Lung (tissue), 12 donors: ENCODE measurements around the gene FAM83B. TPM values are rescaled to one million over a fixed set of nuclear protein-coding genes. Genes with fewer than 3 reads are reported as not detected.

Experiments
- ATAC-seq: fragments of 200-7000 bp; cut with Tn5 transposase; one replicate; pipeline ENCODE4 v1.9.1; 2020; ENCODE audit warnings: moderate number of reproducible peaks; ENCODE audit not compliant: insufficient read depth, low FRiP score
- DNase-seq, 3 donors: peaks; one replicate each; pipeline ENCODE4 v3.0.0-alpha.2; 2013 to 2017
- H3K27ac ChIP-seq, 2 donors: one replicate each; pipeline ENCODE4 v1.5.1; 2013; ENCODE audit warnings: mild to moderate bottlenecking in 2 of 2, moderate library complexity in 2 of 2, control low read depth in 1 of 2, inconsistent platforms in 1 of 2, low read depth in 1 of 2, low read length in 1 of 2
- H3K27me3 ChIP-seq, 3 donors: one replicate each; pipeline ENCODE4 v1.5.1; 2013; ENCODE audit warnings: low read length in 2 of 3; ENCODE audit not compliant: control insufficient read depth in 3 of 3, insufficient read depth in 3 of 3
- H3K36me3 ChIP-seq, 4 donors: one replicate each; pipeline ENCODE4 v1.5.1; 2013; ENCODE audit warnings: low read length in 4 of 4, mild to moderate bottlenecking in 1 of 4, moderate library complexity in 1 of 4; ENCODE audit not compliant: control insufficient read depth in 4 of 4, insufficient read depth in 4 of 4
- H3K4me1 ChIP-seq, 5 donors: one replicate each; pipeline ENCODE4 v1.5.1; 2013; ENCODE audit warnings: low read length in 5 of 5, mild to moderate bottlenecking in 2 of 5, moderate library complexity in 1 of 5; ENCODE audit not compliant: control insufficient read depth in 5 of 5, insufficient read depth in 5 of 5
- H3K4me3 ChIP-seq: one replicate; pipeline ENCODE4 v1.5.1; 2013; ENCODE audit warnings: mild to moderate bottlenecking, control low read depth, moderate library complexity
- H3K9ac ChIP-seq, 2 donors: one replicate each; pipeline ENCODE4 v1.5.1; 2013; ENCODE audit warnings: low read length in 2 of 2, control low read depth in 1 of 2; ENCODE audit not compliant: insufficient read depth in 1 of 2
- H3K9me3 ChIP-seq, 4 donors: one replicate each; pipeline ENCODE4 v1.5.1; 2013; ENCODE audit warnings: low read length in 3 of 4, mild to moderate bottlenecking in 1 of 4, moderate library complexity in 1 of 4; ENCODE audit not compliant: control insufficient read depth in 4 of 4, insufficient read depth in 3 of 4
- CTCF ChIP-seq: IDR thresholded peaks from 2 replicates; pipeline ENCODE4 v1.5.1; 2012; ENCODE audit warnings: mild to moderate bottlenecking; ENCODE audit errors: control extremely low read depth, extremely low read depth
- WGBS, 2 donors: extraction: QIAGEN DNeasy Blood & Tissue Kit; methylation state at CpG; one replicate each; pipeline ENCODE4 v1.1.7; 2013; 5-methylcytosine and 5-hydroxymethylcytosine counted together
- polyA plus RNA-seq, 2 donors: library from polyadenylated mRNA; stranded (reverse); fragments of 200-250 nt; gene quantifications; one replicate each; pipeline ENCODE4 v1.2.1, GENCODE V29; 2013
- total RNA-seq, 2 donors: library from RNA; depleted of rRNA in 1 of 2; stranded (reverse); fragments of >200 nt in 1 of 2; gene quantifications; one replicate each; pipeline ENCODE4 v1.2.1, GENCODE V29; 2014 to 2021
- donor health status: control.
- donor health status: control.
- donor health status: Bipolar disorder and iron deficiency.
- donor health status: healthy.
- donor health status: DM: yes; HTN: yes; CAD: no.

Gene FAM83B
- total and polyA plus RNA-seq, 4 donors = 0.04 to 4.4 (median 0.49) TPM

GRCh38 chr6:54850114-54850513 lies 3.5 kb downstream of the FAM83B start:
- 52 to 74% methylated on average over 2 of the region's 2 CpGs for WGBS, 2 donors
- Histone ChIP-seq H3K9ac (no peak overlapping the region), H3K27ac (no peak overlapping the region), H3K9me3 (peaks cover 0 to 4% (median 3%) of the 10 kb centered on the region in 4 donors), H3K4me3 (no peak overlapping the region), H3K27me3 (peaks cover 0 to 3% (median 0%) of the 10 kb centered on the region in 3 donors), H3K4me1 (peaks cover 0 to 4% (median 0%) of the 10 kb centered on the region in 5 donors), H3K36me3 (peaks cover 0 to 3% (median 0%) of the 10 kb centered on the region in 4 donors)
- ATAC-seq = no peak
- no peak for DNase-seq
- TF ChIP-seq CTCF = no peak

- ATAC-seq = no peak
- no peak overlapping the region for H3K9ac ChIP-seq
- peak in 2 of 3 donors; percentile 16 to 44 for DNase-seq
Measured at GRCh38 chr6:54856129-54856528, 9.6 kb downstream of the FAM83B start.

GRCh38 chr6:54860132-54860531 lies 13.6 kb downstream of the FAM83B start:
- TF ChIP-seq CTCF = no peak
- Histone ChIP-seq H3K27me3 (no peaks in the 10 kb centered on the region), H3K27ac (no peak overlapping the region), H3K4me3 (no peak overlapping the region), H3K4me1 (peaks cover 0 to 2% (median 0%) of the 10 kb centered on the region in 5 donors), H3K9me3 (no peaks in the 10 kb centered on the region), H3K36me3 (no peaks in the 10 kb centered on the region), H3K9ac (no peak overlapping the region)
- no peak for DNase-seq
- no peak for ATAC-seq

More at GRCh38 chr6:54856129-54856528, 9.6 kb downstream of the FAM83B start:
- Histone ChIP-seq H3K27me3 (no peaks in the 10 kb centered on the region), H3K4me3 (no peak overlapping the region), H3K36me3 (peaks cover 0 to 3% (median 0%) of the 10 kb centered on the region in 4 donors), H3K4me1 (peaks cover 0 to 2% (median 0%) of the 10 kb centered on the region in 5 donors), H3K27ac (no peak overlapping the region), H3K9me3 (peaks cover 0 to 3% (median 1%) of the 10 kb centered on the region in 4 donors)
- WGBS, 2 donors = 77 to 82% methylated on average over 3 of the region's 3 CpGs
- TF ChIP-seq CTCF = no peak

- Histone ChIP-seq H3K4me3 (no peak overlapping the region), H3K36me3 (no peaks in the 10 kb centered on the region), H3K4me1 (peaks cover 0 to 2% (median 0%) of the 10 kb centered on the region in 5 donors), H3K9ac (no peak overlapping the region), H3K9me3 (no peaks in the 10 kb centered on the region), H3K27me3 (no peaks in the 10 kb centered on the region), H3K27ac (no peak overlapping the region)
- no peak for ATAC-seq
- no peak for DNase-seq
- 88 to 89% methylated on average over 5 of the region's 5 CpGs for WGBS, 2 donors
- no peak for TF ChIP-seq CTCF
Measured at GRCh38 chr6:54860739-54861138, 14.2 kb downstream of the FAM83B start.
